PFSK-1 (cell line): Measurements from ENCODE around the gene HLX.

ENCODE experiments used
- POLR2AphosphoS5 ChIP-seq: IDR thresholded peaks from 2 replicates; pipeline ENCODE4 v1.6.1; 2012; ENCODE audit warnings: low read depth, mild to moderate bottlenecking, control low read depth, low read length, moderate library complexity
- REST ChIP-seq, 2 experiments: IDR thresholded peaks; 2 replicates each; pipeline versions ENCODE4 v1.6.1 to v1.8.0; 2011 to 2012; ENCODE audit warnings: low read depth in 2 of 2, low read length in 2 of 2, control low read depth in 1 of 2, inconsistent platforms in 1 of 2, mild to moderate bottlenecking in 1 of 2, moderate library complexity in 1 of 2; ENCODE audit not compliant: insufficient read depth in 1 of 2
- TAF1 ChIP-seq: IDR thresholded peaks from 2 replicates; pipeline ENCODE4 v1.6.1; 2012; ENCODE audit warnings: low read length, control low read depth, borderline replicate concordance; ENCODE audit not compliant: insufficient read depth

GRCh38 chr1:220901881-220902280, 22.6 kb downstream of the HLX start:
- TF ChIP-seq REST (IDR thresholded peaks at IDR 0.05; ENCODE audit: insufficient read depth in 1 of 2, low read depth in 2 of 2, low read length in 2 of 2) (no peak), TAF1 (no peak), POLR2AphosphoS5 (no peak)
